H1 (cell line): ENCODE data around the gene IL36B. TPM values are rescaled to one million over a fixed set of nuclear protein-coding genes. Genes with fewer than 3 reads are reported as not detected.

Experiments
- CTCF ChIA-PET: fragments of 300-600 bp; sonication (Branson Sonifier 250); formaldehyde crosslinking; loops from one replicate; lab custom pipeline; 2021; ENCODE audit not compliant: partially characterized antibody; lab: Charles Lee
- POLR2A ChIA-PET: fragments of 300-600 bp; sonication (Branson Sonifier 250); formaldehyde crosslinking; loops from one replicate; lab custom pipeline; 2021; ENCODE audit warnings: inconsistent platforms; ENCODE audit not compliant: partially characterized antibody; lab: Charles Lee
- DNase-seq, 2 experiments: peaks; one replicate each; pipeline versions ENCODE4 v3.0.0 to v3.0.0-alpha.2; 2010 to 2022; ENCODE audit warnings: low spot score in 2 of 2, low read depth in 1 of 2, mixed read lengths in 1 of 2
- FAIRE-seq: peaks from 2 replicates; lab custom pipeline; 2011; peaks lifted over from hg19 to GRCh38; lab: Jason Lieb, UNC
- H2AFZ ChIP-seq: 2 replicates; pipeline ENCODE4 v1.8.1; 2012; ENCODE audit warnings: low read length, inconsistent platforms
- H2AK5ac ChIP-seq: 2 replicates; pipeline ENCODE4 v1.6.1; 2013; ENCODE audit warnings: low read depth, low read length
- H2BK120ac ChIP-seq: replicated peaks from 2 replicates; pipeline ENCODE3; 2013; ENCODE audit warnings: low read depth, low read length, inconsistent platforms
- H2BK12ac ChIP-seq: 2 replicates; pipeline ENCODE4 v1.6.1; 2013; ENCODE audit warnings: low read depth, low read length
- H2BK15ac ChIP-seq: 2 replicates; pipeline ENCODE4 v1.6.1; 2013; ENCODE audit warnings: low read length
- H2BK20ac ChIP-seq: 2 replicates; pipeline ENCODE4 v1.6.1; 2013; ENCODE audit warnings: low read length
- H2BK5ac ChIP-seq: 2 replicates; pipeline ENCODE4 v1.6.1; 2013; ENCODE audit warnings: low read depth, low read length
- H3K14ac ChIP-seq: 2 replicates; pipeline ENCODE4 v1.6.1; 2013; ENCODE audit warnings: inconsistent platforms; ENCODE audit not compliant: insufficient read length
- H3K18ac ChIP-seq: 2 replicates; pipeline ENCODE4 v1.6.1; 2013; ENCODE audit warnings: low read length; ENCODE audit errors: extremely low read depth
- H3K23ac ChIP-seq: 2 replicates; pipeline ENCODE4 v1.6.1; 2013; ENCODE audit warnings: inconsistent platforms; ENCODE audit not compliant: insufficient read length
- H3K23me2 ChIP-seq: 2 replicates; pipeline ENCODE4 v1.6.1; 2013; ENCODE audit warnings: low read depth, low read length
- H3K27ac ChIP-seq: 2 replicates; pipeline ENCODE4 v1.6.1; 2011; ENCODE audit warnings: low read depth, low read length, inconsistent platforms
- H3K27me3 ChIP-seq, 4 experiments: replicated peaks in 1 of 4; 1 replicate in 1 of 4; 2 replicates in 3 of 4; pipeline versions ENCODE4 v1.6.1 to v1.8.1; 2011 to 2013; ENCODE audit warnings: low read length in 3 of 4, mild to moderate bottlenecking in 3 of 4, inconsistent platforms in 2 of 4, mixed read lengths in 2 of 4, moderate library complexity in 1 of 4; ENCODE audit not compliant: control insufficient read depth in 3 of 4, insufficient read depth in 3 of 4; ENCODE audit errors: extremely low read depth in 1 of 4
- H3K36me3 ChIP-seq, 4 experiments: 2 replicates each; pipeline versions ENCODE4 v1.6.1 to v1.8.1; 2011 to 2013; ENCODE audit warnings: mild to moderate bottlenecking in 4 of 4, low read length in 3 of 4, moderate library complexity in 2 of 4, control low read depth in 1 of 4, inconsistent platforms in 1 of 4; ENCODE audit not compliant: insufficient read depth in 4 of 4, control insufficient read depth in 2 of 4
- H3K4ac ChIP-seq: replicated peaks from 2 replicates; pipeline ENCODE3; 2013; ENCODE audit warnings: low read length, low read depth, mixed read lengths, inconsistent platforms; ENCODE audit not compliant: insufficient read length
- H3K4me1 ChIP-seq, 4 experiments: replicated peaks in 1 of 4; 1 replicate in 1 of 4; 2 replicates in 3 of 4; pipeline versions ENCODE4 v1.6.1 to v1.8.1; 2011 to 2013; ENCODE audit warnings: low read length in 3 of 4, inconsistent platforms in 2 of 4, mixed read lengths in 1 of 4; ENCODE audit not compliant: insufficient read depth in 4 of 4, control insufficient read depth in 3 of 4
- H3K4me2 ChIP-seq, 2 experiments: 2 replicates each; pipeline versions ENCODE4 v1.6.1 to v1.8.1; 2011 to 2013; ENCODE audit warnings: low read depth in 2 of 2, low read length in 2 of 2, control low read depth in 1 of 2, inconsistent platforms in 1 of 2, mild to moderate bottlenecking in 1 of 2; ENCODE audit not compliant: insufficient read depth in 1 of 2
- H3K4me3 ChIP-seq, 4 experiments: fragments of 200-600, 300-600 bp in 1 of 4; sonication (generic), shearing (Covaris generic), sonication (Bioruptor Twin) in 1 of 4; 2 replicates each; pipeline versions ENCODE4 v1.5.1 to v1.8.1; 2011 to 2016; ENCODE audit warnings: low read length in 4 of 4, low read depth in 3 of 4, control low read depth in 2 of 4, inconsistent platforms in 2 of 4, mild to moderate bottlenecking in 2 of 4, mixed read lengths in 1 of 4, moderate library complexity in 1 of 4; ENCODE audit not compliant: insufficient read depth in 2 of 4; ENCODE audit errors: extremely low read depth in 1 of 4
- H3K56ac ChIP-seq: replicated peaks from 2 replicates; pipeline ENCODE3; 2013; ENCODE audit warnings: low read depth, mild to moderate bottlenecking, mixed read lengths, low read length, inconsistent platforms; ENCODE audit not compliant: insufficient read length
- H3K79me1 ChIP-seq: 2 replicates; pipeline ENCODE4 v1.6.1; 2013; ENCODE audit warnings: low read depth, low read length, control low read depth
- H3K79me2 ChIP-seq, 2 experiments: 2 replicates each; pipeline versions ENCODE4 v1.6.1 to v1.8.1; 2012 to 2013; ENCODE audit warnings: low read length in 2 of 2, mild to moderate bottlenecking in 2 of 2, inconsistent platforms in 1 of 2; ENCODE audit not compliant: insufficient read depth in 2 of 2, control insufficient read depth in 1 of 2
- H3K9ac ChIP-seq, 4 experiments: replicated peaks in 1 of 4; 1 replicate in 1 of 4; 2 replicates in 3 of 4; pipeline versions ENCODE4 v1.6.1 to v1.8.1; 2011 to 2013; ENCODE audit warnings: low read depth in 3 of 4, low read length in 3 of 4, control low read depth in 2 of 4, mild to moderate bottlenecking in 2 of 4, moderate library complexity in 2 of 4, inconsistent platforms in 1 of 4; ENCODE audit errors: extremely low read depth in 1 of 4
- H3K9me3 ChIP-seq, 2 experiments: 2 replicates each; pipeline versions ENCODE4 v1.6.1 to v1.8.1; 2012 to 2013; ENCODE audit warnings: mild to moderate bottlenecking in 2 of 2, moderate library complexity in 2 of 2, control low read depth in 1 of 2, inconsistent platforms in 1 of 2, low read depth in 1 of 2, low read length in 1 of 2, mixed read lengths in 1 of 2; ENCODE audit not compliant: insufficient read depth in 2 of 2
- H4K20me1 ChIP-seq, 2 experiments: replicated peaks in 1 of 2; 2 replicates each; pipeline versions ENCODE3 to v1.8.1; 2011 to 2013; ENCODE audit warnings: inconsistent platforms in 2 of 2, low read length in 2 of 2, mild to moderate bottlenecking in 1 of 2; ENCODE audit not compliant: insufficient read depth in 2 of 2, control insufficient read depth in 1 of 2
- H4K5ac ChIP-seq: 2 replicates; pipeline ENCODE4 v1.6.1; 2013; ENCODE audit warnings: low read length, low read depth, mixed read lengths, inconsistent platforms; ENCODE audit not compliant: insufficient read length
- H4K8ac ChIP-seq: 2 replicates; pipeline ENCODE4 v1.8.0; 2013; ENCODE audit warnings: mild to moderate bottlenecking, moderate library complexity, low read length, inconsistent platforms; ENCODE audit not compliant: insufficient read depth; ENCODE audit errors: extremely low read depth
- H4K91ac ChIP-seq: replicated peaks from 2 replicates; pipeline ENCODE3; 2013; ENCODE audit warnings: low read length, mixed read lengths, inconsistent platforms; ENCODE audit not compliant: insufficient read length
- JUND ChIP-seq: IDR thresholded peaks from 2 replicates; pipeline ENCODE4 v1.6.1; 2011; ENCODE audit warnings: mild to moderate bottlenecking, improper control_type of control experiment, low read length
- WGBS, 2 experiments: shearing (Covaris generic) in 1 of 2; methylation state at CpG; one replicate each; pipeline versions ENCODE4 v1.1.6 to v1.1.7; 2013 to 2015; ENCODE audit warnings: low lambda C conversion rate in 2 of 2, mixed read lengths in 2 of 2, inconsistent platforms in 1 of 2, low coverage in 1 of 2, missing lambda C conversion rate in 1 of 2; ENCODE audit not compliant: insufficient replicate concordance in 2 of 2, insufficient coverage in 1 of 2, insufficient read length in 1 of 2; ENCODE audit errors: extremely low coverage in 1 of 2, missing lambda C conversion rate in 1 of 2; 5-methylcytosine and 5-hydroxymethylcytosine counted together
- polyA plus RNA-seq, 7 experiments: library from polyadenylated mRNA; depleted of rRNA in 3 of 7; stranded (reverse) in 5 of 7; unstranded in 2 of 7; fragments of >200 nt in 5 of 7; fragments of 200-250 nt in 2 of 7; gene quantifications; 1 replicate in 5 of 7; 2 replicates in 1 of 7; 4 replicates in 1 of 7; pipeline versions ENCODE4 v1.2.1 to v1.2.3, GENCODE V29; 2011 to 2013; ENCODE audit warnings: missing spikeins in 2 of 7, mixed read lengths in 2 of 7
- total RNA-seq: library from RNA; stranded (reverse); fragmentation: NEBNext Ultra II Directional; extraction: Animal tissue kit (Norgen Biotek cat#: 25700); gene quantifications from 2 replicates; pipeline ENCODE4 v1.2.1, GENCODE V29; 2021
- TF ChIP-seq, protein P1 (sequence below), 3 experiments: IDR thresholded peaks; 1 replicate in 2 of 3; 2 replicates in 1 of 3; pipeline versions ENCODE4 v1.5.1 to v1.6.1; 2011; ENCODE audit warnings: low read length in 3 of 3, mild to moderate bottlenecking in 3 of 3, inconsistent platforms in 2 of 3, low read depth in 1 of 3, moderate library complexity in 1 of 3; ENCODE audit not compliant: insufficient read depth in 1 of 3; ENCODE audit errors: control extremely low read depth in 1 of 3

The IL36B gene
- total and polyA plus RNA-seq, 2 of the 8 experiments (the other 6 are each of a cell fraction or from before 2014, with no cell fraction given): not detected

DNA sequence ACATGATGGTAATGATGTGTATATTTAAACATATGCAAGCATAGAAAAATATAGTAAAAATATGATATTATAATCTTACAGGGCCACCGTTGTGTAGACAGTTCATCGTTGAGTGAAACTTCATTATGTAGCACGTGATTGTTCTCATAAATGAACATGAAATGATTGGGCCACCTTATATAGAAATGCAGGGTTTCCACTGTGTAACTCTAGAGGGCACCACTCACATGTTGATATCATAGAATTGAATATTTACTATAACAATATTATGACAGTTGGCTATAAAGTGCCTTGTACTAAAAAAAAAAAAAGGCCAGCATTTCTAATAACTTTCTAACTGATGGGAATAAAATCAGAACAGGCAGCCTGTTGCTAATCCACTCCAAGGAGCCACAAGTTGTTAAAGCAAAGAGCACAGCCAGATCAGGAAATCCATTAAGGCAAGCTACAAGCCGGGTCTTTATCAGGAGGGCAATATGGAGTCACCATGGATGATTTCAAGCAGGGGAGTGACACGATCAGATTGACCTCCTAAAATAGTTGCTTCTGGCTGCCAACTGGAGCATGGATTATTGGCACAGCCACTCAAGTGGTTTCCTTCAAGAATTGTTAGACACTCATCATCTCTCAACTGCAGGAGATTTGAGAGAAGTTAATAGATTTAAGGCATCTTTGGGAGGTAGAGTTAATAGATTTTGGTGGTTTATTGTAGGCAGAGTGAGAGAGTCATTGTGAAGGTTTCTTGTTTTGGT, 31.8 kb upstream of the IL36B start:
- Histone ChIP-seq H3K4me2 (no peak overlapping the region), H2AK5ac (no peak overlapping the region), H3K79me1 (no peaks in the 10 kb centered on the region), H2BK5ac (no peak overlapping the region), H2BK20ac (no peak overlapping the region), H2BK12ac (no peak overlapping the region), H3K27ac (no peak overlapping the region), H4K91ac (no peak overlapping the region), H3K4me3 (no peak overlapping the region), H3K14ac (no peak overlapping the region), H2BK120ac (no peak overlapping the region), H2BK15ac (no peak overlapping the region), H3K9me3 (no peaks in the 10 kb centered on the region), H3K27me3 (no peaks in the 10 kb centered on the region; a peak in 1 of 7 replicates), H3K9ac (no peak overlapping the region), H3K23ac (no peak overlapping the region), H4K20me1 (no peaks in the 10 kb centered on the region), H4K5ac (no peak overlapping the region), H3K4me1 (peaks cover 0 to 2% (median 0%) of the 10 kb centered on the region in 4 experiments; a peak in 1 of 7 replicates), H3K36me3 (no peaks in the 10 kb centered on the region), H3K23me2 (no peaks in the 10 kb centered on the region), H3K79me2 (no peaks in the 10 kb centered on the region), H4K8ac (no peak overlapping the region), H3K18ac (no peak overlapping the region), H3K4ac (no peak overlapping the region), H2AFZ (no peak overlapping the region), H3K56ac (no peak overlapping the region)
- CTCF ChIA-PET: interaction anchor here (0.7 to 11.0 kb wide), 8 partner anchors 8 to 291 kb away, joined by 3 to 159 read pairs (median 3); no protein-coding TSS in a partner anchor
- POLR2A ChIA-PET: no interaction called here
- no peak for DNase-seq
- WGBS, 2 experiments: 80% methylated on average over 5 of the region's 5 CpGs; no CpG with 5 or more reads in 1 of the 2 experiments
- FAIRE-seq: no peak
- TF ChIP-seq, protein P1, sequence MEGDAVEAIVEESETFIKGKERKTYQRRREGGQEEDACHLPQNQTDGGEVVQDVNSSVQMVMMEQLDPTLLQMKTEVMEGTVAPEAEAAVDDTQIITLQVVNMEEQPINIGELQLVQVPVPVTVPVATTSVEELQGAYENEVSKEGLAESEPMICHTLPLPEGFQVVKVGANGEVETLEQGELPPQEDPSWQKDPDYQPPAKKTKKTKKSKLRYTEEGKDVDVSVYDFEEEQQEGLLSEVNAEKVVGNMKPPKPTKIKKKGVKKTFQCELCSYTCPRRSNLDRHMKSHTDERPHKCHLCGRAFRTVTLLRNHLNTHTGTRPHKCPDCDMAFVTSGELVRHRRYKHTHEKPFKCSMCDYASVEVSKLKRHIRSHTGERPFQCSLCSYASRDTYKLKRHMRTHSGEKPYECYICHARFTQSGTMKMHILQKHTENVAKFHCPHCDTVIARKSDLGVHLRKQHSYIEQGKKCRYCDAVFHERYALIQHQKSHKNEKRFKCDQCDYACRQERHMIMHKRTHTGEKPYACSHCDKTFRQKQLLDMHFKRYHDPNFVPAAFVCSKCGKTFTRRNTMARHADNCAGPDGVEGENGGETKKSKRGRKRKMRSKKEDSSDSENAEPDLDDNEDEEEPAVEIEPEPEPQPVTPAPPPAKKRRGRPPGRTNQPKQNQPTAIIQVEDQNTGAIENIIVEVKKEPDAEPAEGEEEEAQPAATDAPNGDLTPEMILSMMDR (IDR thresholded peaks at IDR 0.05; ENCODE audit: control extremely low read depth in 1 of 3, insufficient read depth in 1 of 3, low read depth in 1 of 3, low read length in 3 of 3): peak in 1 of 3 experiments; percentile 27; a peak in 2 of 4 replicates
- TF ChIP-seq JUND: no peak
- TF ChIP-seq, all 59 proteins: peak for 1
